Vagina (tissue), 2 donors: ENCODE results near the gene TTLL11.

Experiments
- POLR2A ChIP-seq, 2 donors: fragments of 450-650 bp; IDR thresholded peaks; one replicate each; pipeline ENCODE4 v1.6.1; 2017; ENCODE audit warnings: antibody characterized with exemption in 2 of 2, mild to moderate bottlenecking in 2 of 2, moderate library complexity in 2 of 2
- POLR2AphosphoS5 ChIP-seq, 2 donors: sonication (generic); formaldehyde crosslinking; IDR thresholded peaks; one replicate each; pipeline ENCODE4 v1.9.0; 2017; ENCODE audit warnings: antibody characterized with exemption in 2 of 2, mild to moderate bottlenecking in 2 of 2, low read depth in 1 of 2; ENCODE audit not compliant: insufficient read depth in 1 of 2
- TF ChIP-seq, protein P1 (sequence below), 3 experiments: fragments of 450-650 bp in 2 of 3; fragments of 200-600 bp in 1 of 3; sonication (generic) in 1 of 3; IDR thresholded peaks; one replicate each; pipeline ENCODE4 v1.5.1; 2017 to 2019; ENCODE audit warnings: antibody characterized with exemption in 3 of 3, mild to moderate bottlenecking in 2 of 3, moderate library complexity in 2 of 3

DNA sequence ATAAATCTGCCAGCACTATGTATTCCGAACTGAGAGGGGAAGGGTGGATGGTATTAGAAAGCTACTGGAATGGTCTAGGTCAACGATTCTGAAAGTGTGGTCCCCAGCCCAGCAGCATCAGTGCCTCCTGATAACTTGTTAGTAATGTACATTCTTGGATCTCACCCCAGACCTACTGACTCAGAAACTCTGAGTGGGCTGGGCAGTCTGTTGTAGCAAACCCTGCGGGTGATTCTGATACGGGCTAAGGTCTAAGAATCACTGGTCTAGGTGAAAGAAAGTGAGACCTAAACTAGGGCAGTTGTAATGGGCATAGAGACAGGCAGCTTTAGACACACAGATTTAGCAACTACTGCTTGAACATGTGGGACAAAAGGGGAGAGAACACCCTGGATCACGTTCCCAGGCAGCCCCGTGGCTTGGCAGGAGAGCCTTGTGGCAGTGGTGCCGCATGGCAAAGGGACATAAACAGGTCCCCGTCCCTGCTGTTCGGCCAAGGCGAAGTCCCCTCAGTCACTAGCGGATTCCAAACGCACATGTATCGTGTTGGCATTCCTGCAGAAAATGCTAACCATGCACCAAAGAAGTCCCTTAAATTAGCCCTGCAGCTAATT lies 216.3 kb downstream of the TTLL11 start:
- TF ChIP-seq, protein P1, sequence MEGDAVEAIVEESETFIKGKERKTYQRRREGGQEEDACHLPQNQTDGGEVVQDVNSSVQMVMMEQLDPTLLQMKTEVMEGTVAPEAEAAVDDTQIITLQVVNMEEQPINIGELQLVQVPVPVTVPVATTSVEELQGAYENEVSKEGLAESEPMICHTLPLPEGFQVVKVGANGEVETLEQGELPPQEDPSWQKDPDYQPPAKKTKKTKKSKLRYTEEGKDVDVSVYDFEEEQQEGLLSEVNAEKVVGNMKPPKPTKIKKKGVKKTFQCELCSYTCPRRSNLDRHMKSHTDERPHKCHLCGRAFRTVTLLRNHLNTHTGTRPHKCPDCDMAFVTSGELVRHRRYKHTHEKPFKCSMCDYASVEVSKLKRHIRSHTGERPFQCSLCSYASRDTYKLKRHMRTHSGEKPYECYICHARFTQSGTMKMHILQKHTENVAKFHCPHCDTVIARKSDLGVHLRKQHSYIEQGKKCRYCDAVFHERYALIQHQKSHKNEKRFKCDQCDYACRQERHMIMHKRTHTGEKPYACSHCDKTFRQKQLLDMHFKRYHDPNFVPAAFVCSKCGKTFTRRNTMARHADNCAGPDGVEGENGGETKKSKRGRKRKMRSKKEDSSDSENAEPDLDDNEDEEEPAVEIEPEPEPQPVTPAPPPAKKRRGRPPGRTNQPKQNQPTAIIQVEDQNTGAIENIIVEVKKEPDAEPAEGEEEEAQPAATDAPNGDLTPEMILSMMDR (IDR thresholded peaks at IDR 0.05), result no peak
- TF ChIP-seq POLR2AphosphoS5 (IDR thresholded peaks at IDR 0.05; ENCODE audit: insufficient read depth in 1 of 2, low read depth in 1 of 2) (no peak), POLR2A (IDR thresholded peaks at IDR 0.05) (no peak)
